Measurements from ENCODE around the gene KDM4C.

The KDM4C gene

DNA sequence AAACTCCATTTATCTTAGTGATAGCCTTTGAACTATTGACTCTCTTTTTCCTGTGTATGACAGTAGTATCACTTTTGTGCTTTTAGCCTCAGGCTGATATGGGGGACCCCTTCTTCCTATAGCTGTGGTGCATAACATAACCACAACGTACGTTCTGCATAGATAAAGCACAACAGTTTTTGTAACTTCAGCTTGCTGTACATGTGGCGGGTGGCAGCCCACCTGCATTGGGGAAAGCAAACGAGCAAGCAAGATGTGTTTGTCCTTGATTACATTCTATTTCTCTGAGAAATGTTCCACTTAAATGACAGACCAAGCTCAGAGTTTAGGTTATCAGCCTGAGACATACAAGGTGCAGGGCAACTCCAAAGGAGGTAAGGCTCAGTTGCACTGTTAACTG is 309.4 kb downstream of the KDM4C start:
- DNase-seq = no peak

DNA sequence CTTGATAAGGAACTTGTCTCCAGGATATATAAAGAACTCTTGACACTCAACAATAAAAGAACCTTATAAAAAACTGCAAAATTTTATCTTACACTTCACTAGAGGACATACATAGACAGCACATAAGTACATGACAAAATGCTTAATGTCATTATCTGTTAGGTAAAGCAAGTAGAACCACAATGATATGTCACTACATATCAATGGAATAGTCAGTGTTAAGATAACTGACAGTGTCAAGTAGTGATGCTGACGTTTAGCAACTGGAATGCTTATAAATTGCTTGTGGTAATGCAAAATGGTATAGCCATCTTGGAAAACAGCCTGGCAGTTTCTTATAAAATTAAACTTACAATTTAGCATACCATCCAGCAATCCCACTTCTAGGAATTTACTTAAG is 314.1 kb downstream of the KDM4C start:
- no peak for DNase-seq

DNA sequence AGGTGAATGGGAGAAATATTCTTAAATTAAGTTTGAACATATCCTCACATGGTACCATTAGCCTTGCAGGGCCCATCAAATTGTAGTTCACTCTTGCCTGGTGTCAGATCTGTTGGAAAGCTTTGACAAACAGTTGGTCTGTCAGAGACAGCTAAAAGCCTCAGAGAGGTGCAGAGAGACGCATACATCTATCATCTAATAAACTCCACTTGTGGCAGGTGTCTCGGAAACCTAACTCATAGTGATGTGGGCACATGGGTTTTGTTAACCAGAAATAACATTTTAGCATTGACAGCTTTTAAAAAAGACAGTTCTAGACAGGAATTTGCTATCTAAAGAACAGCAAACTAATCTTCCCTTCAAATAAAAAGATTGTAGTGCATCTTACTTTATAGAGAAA is 315.9 kb downstream of the KDM4C start:
- no peak for DNase-seq

DNA sequence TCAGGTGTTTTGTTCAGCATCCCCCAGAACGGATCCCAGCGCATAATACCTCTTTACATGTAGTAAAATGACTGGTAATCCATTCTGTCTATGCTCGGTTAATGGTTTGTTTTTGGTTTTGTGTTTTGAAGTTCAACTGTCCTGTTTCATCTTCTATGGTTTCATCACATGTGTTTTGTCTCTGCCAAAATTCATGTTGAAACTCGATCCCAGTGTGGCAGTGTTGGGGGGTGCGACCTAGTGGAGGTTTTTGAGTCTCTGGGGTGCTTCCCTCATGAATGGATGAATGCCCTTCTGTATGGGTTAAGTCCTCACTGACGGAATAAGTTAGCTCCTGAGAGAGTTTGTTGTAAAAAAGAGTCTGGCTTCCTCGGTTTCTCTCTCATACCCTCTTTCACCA is 317.4 kb downstream of the KDM4C start:
- DNase-seq = no peak

DNA sequence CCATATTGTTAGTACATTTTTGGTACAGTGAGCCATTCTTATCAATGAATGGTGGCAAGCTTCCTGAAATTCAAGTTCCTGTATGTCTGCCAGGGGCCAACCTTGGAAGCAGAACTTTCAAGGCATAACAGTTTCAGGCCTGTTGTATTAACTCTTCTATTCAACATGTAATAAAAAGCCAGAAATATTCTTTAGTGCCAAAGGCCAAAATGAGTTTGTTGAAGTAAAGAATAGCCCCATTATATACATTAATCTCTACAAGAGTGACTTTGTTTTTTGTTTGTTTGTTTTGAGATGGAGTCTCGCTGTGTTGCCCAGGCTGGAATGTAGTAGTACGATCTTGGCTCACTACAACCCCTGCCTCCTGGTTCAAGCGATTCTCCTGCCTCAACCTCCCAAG is 321.3 kb downstream of the KDM4C start:
- no peak for DNase-seq

DNA sequence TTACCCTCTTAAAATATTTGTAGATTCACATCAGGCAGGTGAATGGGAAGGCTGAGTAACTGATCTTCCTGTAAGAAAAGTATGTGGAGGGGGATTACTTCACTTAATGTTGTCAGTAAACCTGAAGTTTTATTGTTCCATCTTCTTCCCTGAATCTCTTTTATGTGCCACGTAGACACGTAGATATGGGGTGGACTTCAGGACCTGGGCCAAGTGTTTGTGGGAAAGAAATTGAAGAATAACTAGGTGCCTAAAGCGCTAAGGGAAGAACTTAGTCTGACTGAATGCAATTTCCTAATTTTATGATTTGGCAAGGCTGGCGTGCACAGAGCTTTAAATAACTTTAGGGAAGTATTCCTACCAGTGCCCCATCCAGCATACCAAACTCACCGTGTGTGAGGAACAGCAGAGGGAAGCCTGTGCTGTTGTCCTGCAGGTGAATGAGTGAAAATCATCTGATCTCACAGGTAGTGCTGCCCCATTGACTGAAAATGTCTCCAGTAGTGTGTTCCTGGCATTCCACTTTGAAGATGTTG is 323.4 kb downstream of the KDM4C start:
- DNase-seq = no peak

DNA sequence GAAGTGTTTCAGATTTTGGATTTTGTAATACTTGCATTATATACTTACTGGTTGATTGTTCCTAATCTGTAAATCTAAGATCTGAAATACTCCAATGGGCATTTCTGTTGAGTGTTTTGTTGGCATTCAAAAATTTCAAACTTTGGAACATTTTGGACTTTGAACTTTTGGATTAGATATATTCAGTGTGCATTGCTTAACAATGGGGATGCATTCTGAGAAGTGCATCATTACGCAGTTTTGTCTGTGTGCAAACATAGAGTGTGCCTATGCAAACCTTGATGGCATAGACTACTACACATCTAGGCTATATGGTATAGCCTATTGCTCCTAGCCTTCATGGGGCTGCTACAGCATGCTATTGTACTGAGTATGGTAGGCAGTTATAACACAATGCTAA is 325.4 kb downstream of the KDM4C start:
- DNase-seq = no peak

DNA sequence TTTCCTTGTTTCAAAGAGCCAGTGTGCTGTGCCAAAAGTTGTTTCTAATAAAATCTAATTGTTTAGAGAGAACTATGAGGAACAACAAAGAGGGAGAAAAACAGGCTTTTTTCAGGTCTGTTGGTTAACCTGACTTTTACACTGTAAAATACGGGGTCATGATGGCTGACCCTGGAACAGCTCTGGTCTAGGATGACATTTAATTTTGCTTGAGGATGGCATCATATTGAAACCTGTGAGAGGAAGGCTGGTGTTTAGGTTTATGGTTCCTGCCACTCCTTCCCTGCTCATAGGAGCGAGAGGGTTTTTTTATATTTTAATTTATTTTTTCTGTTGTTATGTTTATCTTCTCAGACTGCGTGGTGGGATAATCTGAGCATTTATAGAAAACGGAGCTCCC is 327.6 kb downstream of the KDM4C start:
- no peak for DNase-seq

DNA sequence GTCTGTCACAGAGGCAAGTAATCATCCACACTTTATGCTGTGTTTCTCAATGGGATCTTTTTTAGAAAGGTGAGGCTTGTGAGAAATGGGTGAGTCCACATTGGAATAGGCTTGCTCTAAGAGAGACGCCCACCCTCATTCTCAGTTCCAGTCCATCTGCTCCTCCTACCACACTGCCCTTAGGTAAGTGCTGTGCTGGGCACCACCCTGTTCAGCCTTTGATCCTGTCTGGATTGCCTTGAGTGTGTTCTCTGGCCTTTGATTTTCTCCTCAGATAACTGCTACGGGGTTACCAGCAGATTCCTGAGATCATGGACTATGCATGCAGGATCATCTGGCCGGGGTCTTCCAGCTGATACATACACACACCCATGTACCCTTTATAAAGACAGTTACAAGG is 328.6 kb downstream of the KDM4C start:
- no peak for DNase-seq

DNA sequence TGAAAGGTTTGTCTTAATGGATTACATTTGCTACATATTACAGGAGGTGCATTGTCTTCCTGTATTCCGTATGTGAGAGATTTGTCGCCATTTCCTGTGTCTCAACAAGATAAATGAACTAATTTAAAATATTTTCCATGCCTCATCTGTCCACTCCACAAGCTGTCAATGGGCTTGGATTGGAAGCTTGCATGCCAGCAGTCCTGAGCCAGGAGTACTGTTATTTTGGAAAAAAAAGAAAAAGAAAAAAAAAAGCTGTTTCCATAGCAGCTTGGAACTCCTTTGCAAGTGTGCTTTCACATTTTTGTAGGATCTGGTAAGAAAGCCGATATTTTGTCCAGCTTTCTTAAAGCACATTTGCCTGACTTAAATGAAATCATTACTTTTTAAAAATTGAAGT is 330.8 kb downstream of the KDM4C start:
- no peak for DNase-seq

DNA sequence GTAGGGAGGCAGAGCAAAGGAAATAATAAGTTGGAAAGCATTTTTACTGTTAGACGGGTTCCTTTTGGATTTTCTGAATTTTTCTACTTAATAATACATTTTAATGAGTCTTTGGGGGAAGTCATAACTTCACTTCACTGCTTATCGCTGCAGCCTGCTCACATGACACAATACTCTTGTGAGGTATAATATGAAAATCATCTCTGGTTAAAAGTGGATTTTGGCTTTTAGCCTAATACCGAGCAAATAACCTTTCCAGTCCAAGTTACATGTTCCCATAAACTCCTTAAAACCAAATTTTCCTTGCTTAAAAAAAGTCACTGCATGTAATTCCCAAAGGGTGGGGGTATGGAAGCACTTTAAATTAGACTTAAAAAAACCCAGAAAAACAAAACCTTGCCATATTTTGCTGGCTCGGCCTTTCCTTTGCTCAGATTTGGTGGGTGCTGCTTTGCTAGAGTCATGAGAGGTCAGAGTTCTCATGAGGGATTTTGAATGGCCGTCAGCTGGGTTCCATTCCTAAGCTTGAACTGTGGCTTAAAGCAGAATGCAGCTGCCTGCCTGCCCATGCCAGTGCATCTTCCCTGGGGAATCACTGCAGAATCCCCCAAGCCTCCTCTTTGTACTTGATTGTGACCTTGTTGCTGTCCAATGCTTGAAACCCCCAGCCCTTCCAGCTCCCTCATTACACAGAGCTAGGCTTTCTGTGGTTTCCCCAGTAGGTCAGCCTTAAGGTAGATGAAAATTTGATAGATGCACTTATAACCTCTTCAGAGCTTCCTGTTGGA is 331.8 kb downstream of the KDM4C start:
- no peak for DNase-seq

DNA sequence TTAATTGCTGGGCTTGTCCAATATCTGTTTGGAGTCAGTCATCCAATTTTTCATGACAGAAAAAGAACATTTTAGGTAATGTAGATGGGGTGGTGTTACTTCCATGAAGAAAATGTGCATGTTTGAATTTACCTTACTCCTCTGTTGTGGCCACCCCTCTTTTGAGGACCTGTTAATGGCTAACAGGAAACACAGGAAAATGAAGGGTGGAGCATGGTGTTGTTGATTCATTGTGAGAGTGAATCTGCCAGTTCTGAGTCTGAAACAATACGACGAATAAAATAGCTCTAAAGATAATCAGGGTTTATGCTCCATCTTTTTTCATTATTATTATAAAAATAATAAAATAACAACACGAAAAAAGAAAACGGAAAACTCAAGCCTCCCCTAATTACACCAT is 335.3 kb downstream of the KDM4C start:
- no peak for DNase-seq

DNA sequence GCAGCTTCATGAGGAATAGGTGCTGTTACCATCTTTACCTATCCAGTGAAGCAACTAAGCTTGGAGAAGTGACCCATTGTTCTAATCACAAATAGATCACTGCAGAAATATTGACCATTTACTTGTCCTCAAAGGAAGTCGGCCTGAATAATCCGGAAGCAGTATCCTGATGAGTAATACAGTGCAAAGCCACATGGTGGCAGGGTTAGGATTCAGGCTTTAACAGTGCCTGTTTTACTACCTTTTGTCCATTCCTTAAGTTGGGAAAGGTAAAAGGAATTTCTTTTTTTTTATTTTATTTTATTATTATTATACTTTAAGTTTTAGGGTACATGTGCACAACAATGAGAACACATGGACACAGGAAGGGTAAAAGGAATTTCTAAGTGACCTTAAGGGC is 336.3 kb downstream of the KDM4C start:
- DNase-seq = no peak

DNA sequence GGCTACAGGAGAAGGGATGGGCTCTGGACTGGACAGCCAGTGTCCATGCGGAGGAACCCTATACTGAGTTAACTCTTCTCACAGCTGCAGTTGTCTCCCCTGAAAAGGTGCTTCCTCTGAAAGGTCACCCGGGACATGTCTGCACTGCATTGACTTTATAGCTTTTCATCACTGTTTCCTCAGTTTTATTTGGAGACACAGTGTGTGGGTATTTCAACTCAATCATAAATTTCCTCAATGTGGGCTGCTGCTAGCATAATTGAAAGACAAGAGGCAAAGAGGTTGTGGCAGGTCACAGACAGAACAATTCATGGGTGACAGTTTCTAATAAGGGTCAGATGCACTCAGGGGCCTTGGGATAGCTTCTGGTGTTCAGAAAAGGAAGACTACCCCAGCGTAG is 336.8 kb downstream of the KDM4C start:
- DNase-seq = no peak

DNA sequence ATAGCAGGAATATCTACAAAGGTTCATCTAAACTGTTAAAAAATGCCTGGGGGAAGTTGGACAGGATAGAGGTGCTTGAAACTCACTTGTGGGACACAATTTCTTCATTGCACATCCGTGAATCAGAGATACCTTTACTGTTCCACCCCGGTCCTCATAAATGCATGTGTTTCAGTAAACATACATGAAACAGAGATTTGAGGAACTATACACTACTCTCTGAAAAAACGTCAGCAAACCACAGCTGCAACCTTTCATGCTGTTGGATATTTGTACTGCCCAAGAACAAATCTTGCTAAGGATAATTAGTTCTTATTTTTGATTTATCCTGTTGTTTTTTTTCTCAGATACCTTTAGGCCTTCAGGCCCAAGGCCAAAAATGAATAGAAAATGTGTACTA is 337.3 kb downstream of the KDM4C start:
- no peak for DNase-seq

DNA sequence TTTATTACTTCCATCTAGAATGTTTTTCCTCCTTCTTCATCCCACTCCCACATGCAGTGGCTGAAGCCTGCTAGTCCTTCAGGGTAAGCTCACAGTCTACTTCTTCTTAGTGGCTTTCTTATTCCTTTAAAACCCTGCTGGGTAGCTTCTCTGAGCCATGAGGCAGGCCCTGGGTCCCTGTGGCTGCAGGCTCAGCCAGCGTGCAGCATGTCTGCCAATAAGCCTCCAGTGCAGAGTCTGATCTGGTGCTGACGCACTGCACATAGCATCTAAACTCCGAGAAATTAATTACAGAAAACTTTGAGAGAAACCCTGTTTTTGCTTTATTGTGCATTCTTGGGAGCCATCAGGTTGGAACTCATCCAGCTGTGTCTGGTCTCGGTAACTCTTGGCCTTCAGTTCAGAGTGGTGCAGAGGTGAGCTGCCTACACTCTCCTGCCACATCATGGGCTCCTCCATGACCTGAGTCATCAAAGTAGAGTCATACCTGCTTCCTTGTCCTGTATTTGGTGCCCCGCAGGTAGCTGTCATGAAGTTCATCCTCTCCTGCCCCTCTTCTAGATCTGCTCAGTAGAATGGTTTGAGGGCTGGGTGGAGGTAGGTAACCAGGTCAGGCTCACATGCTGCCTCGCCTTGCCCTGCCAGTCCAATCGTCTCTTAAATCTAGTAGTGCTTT is 339.4 kb downstream of the KDM4C start:
- no peak for DNase-seq

DNA sequence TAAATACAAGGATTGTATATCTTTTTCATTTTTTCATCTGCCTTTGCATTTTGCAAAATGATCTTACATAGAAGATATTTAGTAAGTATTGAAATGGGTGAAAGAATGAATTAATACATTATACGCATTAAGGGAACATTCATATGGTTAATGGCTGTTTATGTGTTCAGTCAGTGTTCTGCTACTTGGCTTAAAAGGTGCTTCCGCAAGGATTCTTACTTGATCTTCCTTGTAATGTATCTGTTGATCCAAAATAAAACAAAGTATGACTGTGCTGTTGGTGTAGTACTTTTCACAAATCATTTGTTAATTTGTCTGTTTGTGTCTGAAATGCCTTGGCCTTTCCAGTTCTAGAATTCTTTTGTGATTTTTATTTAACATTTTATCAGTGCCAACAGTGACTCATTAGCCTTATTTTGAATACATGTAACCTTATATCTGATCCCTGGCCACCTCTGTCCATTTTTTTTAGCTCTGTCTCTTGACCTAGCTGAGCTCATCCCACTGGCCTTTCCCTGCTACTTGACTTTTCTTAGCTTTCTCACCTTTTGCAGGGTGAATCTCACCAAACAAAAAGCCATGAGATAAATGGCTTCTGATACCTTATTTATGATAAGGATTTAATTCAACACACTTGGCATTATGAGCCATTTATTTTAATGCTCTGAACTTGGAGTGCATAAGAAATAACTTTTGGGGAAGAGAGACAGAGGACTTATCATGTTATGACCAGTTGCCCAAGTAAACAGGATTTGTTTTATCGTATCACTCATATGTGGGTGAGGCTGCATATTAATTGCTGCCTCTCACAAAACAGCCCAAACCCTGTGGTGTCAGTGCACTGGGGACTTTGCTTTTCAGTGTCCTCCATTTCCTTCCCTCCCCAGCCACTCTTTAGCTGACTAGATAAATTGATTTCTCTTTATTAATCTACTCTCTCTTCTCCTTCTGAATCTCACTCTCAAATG is 340.3 kb downstream of the KDM4C start:
- no peak for DNase-seq

DNA sequence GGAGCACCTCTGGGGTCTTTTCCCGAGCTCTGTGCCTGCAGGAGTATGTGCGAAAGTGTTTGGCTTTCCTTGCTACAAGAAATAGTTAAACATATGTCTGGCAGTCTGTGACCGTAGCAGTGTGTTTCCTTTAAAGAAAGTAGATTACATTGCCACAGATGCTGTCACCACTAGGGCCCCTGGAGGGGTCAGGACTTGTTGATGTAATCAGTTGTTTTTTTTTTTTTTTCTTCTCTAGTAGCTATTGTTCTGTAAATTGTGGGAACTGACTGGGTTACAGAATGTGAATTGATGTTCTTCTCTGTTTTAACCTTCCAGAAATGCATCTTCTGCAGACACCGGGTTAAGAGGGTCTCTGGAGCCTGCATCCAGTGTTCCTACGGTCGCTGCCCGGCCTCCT is 345.6 kb downstream of the KDM4C start:
- no peak for DNase-seq

DNA sequence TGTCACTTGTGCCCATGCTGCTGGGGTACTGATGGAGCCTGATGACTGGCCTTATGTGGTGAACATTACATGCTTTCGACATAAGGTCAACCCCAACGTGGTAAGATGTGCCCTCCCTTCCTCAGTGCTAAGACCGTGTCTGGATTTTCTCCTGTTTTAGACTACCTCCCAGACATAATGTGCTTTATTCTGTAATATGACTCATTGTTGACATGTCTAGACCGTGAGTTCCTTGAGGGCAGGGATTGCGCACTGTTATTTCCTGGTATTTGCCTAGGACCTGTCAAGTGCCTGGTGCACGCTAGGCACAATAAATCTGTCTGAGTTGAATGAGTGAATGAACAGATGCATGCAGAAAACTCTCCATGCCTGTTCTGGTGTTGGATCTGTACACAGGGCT is 346.0 kb downstream of the KDM4C start:
- no peak for DNase-seq

DNA sequence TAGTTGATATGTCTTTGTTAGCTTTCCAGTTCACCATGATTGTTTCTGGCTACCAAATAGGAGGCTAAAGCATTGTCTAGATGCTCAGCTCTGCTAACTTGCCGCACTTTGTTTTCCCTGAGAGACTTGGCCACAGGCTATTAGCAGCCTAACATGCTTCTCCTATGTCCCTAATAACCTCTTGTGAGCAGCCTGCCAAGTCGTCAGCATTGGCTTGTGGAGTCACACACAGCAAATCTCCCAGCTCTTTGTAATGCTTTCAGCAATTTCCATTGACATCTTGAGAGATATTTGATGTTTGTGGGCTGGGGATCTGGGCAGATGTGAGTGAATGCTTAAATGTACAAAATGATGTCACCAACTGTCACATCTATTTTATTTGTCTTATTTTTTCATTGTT is 346.9 kb downstream of the KDM4C start:
- DNase-seq = no peak

DNA sequence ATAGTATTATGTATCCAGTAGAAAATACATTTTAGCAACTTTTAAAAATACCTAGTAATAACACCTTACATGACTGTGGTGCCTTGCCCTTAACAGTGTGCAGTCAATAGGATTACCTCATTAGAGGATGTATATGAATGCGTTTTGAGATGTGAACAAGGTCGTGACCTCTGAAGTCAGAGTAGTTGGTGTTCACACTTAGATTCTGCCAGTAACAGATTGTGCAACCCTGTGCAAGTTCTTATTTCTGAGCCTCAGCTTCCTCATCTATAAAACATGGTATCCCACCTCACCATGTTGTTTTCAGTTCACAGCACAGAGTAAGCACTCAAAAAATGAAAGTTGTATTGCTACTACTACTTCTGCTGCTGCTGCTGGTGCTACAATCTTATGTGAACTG is 347.3 kb downstream of the KDM4C start:
- no peak for DNase-seq

DNA sequence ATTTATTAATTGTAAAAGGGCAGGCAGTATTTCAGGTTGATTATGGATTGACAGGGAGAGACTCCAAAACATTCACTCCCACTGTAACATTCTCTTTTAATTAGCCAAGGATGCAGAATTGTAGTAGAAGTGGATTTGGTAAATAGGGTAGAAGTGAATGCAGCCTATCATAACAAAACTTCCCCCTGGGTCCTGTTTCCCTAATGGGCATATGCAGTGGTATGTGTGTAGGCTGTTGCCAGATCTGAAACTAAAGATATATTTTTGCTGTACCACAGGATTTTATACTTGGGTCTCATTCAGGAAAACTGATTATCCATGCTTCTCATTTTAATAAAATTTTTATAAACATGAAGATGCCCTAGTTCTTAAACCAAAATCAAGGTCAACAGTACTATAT is 351.2 kb downstream of the KDM4C start:
- no peak for DNase-seq

DNA sequence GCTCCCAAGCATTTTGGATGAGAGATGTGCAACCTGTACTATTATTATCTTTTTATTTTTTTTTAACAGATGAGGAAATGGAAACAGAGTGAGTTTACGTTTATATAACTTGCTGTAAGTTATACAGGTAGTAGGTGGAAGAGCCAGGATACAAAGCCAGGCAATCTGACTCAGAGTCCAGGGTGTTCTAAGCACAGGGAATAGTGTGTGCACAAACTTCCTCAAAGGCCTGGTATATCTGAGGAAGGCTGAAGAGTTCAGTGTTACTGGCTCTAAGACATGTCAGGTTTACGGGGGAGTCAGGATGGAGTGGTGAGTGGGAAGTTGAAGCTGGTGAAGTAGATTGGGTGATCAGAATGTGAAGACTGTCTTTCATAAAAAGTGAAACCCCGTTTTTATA is 353.6 kb downstream of the KDM4C start:
- no peak for DNase-seq

Measured in kidney glomerular epithelial cell (primary cell).